Left cardiac atrium (tissue), 4 donors: ENCODE data around the gene TRIM31. TPM values are rescaled to one million over a fixed set of nuclear protein-coding genes. Genes with fewer than 3 reads are reported as not detected.

Experiments
- ATAC-seq, 2 donors: fragments of 200-7000 bp; cut with Tn5 transposase; one replicate each; pipeline ENCODE4 v1.9.1; 2020; ENCODE audit warnings: mild to moderate bottlenecking in 2 of 2, moderate library complexity in 2 of 2
- DNase-seq: peaks from one replicate; pipeline ENCODE4 v3.0.0-alpha.2; 2020
- intact Hi-C, 2 donors: fragments of 100-400 bp; cut with DNase I; formaldehyde crosslinking; loops; one replicate each; pipeline versions ENCODE4 v1.14.1 to v1.15.1; 2022 to 2023
- total RNA-seq, 2 donors: library from RNA; stranded (reverse); fragmentation: NEBNext Ultra II Directional; extraction: Animal tissue kit (Norgen Biotek cat#: 25700); gene quantifications; one replicate each; pipeline ENCODE4 v1.2.1, GENCODE V29; 2021
- donor health status: DM: no; HTN: yes; CAD: no.
- donor health status: DM: no; HTN: yes; CAD: no; lungs with severe emphysema.
- donor health status: DM: yes; HTN: yes; CAD: no.
- donor health status: Dilated cardiomyopathy.

Gene TRIM31
- total RNA-seq, 2 donors from 2014 or later, result not detected

GRCh38 chr6:30097902-30098768 is 14.8 kb downstream of the TRIM31 start:
- ATAC-seq (no peak), DNase-seq (no peak)
- intact Hi-C loops, result no loop called here

DNA sequence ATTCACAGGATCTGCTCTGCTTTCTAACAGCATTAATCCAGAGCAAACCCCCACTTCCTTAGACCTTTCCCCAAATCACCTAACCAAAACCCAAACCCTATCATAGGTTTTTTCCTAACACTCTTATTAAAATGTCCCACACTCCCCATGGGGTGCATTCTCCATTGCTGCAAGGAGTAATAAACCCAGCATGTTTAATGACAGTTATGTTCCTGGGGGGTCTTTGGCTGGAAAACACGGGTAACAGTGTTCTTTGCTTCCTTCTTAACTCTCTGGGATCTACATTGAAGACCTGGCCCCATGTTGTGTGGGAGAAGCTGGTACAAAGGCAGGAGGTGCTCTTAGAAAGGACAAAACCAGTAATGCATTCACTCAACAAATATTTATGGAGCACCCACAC is 16.1 kb downstream of the TRIM31 start:
- DNase-seq (no peak), ATAC-seq (no peak)
- intact Hi-C loops, result no loop called here

DNA sequence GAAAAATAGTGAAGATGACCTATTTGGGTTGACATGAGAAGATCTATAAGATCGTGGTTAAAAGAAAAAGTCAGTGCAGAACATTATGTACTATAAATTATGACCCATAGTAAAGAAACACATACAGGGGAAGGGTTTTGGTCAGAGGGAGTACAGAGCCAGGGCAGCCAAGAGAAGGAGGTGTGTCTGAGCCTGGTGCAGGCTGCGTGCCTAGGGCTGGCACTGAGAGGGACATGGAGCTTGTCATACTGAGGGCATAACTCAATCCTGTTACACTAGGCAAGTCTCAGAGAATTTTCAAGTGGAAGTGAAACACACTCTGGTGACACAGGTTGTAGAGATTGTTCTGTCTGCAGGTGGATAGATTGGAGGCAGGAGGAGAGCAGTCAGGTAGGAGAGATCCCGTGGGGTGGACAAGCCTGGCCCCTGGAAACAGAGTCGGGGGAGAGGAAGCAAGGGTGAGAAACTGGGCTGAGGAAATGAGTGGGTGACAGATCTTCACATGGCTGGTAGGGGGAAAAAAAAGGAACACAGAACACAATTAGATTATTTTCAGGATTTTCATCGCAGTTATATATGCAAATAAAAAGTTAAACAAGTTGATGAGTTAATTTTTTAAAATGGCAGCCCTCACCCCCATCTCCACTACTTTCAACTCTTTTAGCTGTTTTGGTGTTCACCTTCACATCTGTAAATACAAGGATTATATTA is 18.8 kb downstream of the TRIM31 start:
- intact Hi-C loops, result no loop called here
- no peak for ATAC-seq
- DNase-seq, result no peak

- no peak for DNase-seq
- no peak for ATAC-seq
- intact Hi-C loops, result no loop called here
Observed at GRCh38 chr6:30092852-30093543, 19.9 kb downstream of the TRIM31 start.

- DNase-seq (no peak), ATAC-seq (peak; percentile 65 to 87)
- intact Hi-C loops, result no loop called here
Observed at GRCh38 chr6:30091577-30092381, 21.1 kb downstream of the TRIM31 start.

GRCh38 chr6:30087876-30088275 is 25.0 kb downstream of the TRIM31 start:
- ATAC-seq (no peak), DNase-seq (no peak)

DNA sequence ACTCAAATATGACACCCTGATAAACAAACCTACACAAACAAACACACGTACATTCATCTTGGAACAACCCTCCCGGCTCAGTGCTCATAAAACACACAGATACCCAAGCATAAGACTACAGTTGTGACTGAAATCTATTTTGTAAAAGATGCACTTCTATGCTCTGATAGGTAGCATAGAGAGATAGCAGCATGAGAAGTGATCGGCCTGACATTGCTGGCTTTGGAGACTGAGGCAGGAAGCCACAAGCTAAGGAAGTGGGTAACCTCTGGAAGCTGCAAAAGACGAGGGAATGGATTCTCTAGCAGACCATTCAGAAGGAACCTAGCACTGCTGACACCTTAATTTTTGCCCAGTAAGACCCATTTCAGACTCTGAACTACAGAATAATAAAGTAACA is 35.7 kb downstream of the TRIM31 start:
- DNase-seq (no peak), ATAC-seq (no peak)
- intact Hi-C loops, result no loop called here

More at GRCh38 chr6:30087876-30088275, 25.0 kb downstream of the TRIM31 start:
- intact Hi-C loops, result no loop called here

DNA sequence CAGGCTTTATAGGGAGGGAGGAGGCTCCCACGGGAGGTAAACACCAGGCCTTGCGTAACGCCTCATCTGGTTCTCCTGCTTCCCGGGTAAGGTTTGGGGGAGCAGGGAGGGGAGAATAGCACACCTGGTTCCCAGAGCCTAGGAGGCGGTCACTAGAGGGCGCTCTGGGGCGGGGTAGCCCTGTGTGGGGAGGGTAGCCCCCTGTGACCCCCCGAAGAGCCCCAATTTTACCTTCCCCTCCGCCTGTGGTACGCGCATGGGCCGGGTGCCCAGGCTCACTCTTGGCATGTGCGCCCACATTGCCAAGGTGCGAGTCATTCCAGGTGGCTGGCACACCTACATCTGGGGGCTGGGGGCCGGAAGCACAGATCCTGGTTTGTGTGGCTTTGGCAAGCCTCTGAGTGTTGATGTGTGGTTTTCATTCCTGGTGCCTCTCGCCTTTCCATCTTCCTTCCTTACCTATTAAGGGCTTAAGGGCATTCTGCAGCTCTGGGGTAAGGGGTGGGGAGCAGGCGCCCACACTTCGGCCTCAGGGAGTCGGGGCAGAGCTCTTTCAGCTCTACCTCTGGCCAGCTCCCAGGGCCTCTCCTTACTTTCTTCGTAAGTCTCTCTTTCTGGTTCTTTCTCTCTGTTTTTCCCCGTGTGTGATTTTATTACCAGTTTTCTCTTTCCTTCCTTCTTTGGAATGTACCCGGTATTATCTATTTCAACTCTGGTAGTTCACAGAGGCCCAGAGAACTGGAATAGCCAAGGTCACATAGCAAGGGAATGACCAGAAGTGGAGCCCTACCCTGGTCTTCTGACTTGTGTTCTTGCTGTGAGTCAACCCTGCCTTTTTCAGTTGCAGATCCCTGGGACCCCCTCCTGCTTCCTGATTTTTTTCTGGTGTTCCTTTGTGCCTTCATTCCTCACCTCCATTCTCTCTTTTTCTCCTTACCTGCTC is 36.8 kb downstream of the TRIM31 start:
- intact Hi-C loops, result no loop called here
- peak; percentile 31 to 58 for ATAC-seq
- no peak for DNase-seq

DNA sequence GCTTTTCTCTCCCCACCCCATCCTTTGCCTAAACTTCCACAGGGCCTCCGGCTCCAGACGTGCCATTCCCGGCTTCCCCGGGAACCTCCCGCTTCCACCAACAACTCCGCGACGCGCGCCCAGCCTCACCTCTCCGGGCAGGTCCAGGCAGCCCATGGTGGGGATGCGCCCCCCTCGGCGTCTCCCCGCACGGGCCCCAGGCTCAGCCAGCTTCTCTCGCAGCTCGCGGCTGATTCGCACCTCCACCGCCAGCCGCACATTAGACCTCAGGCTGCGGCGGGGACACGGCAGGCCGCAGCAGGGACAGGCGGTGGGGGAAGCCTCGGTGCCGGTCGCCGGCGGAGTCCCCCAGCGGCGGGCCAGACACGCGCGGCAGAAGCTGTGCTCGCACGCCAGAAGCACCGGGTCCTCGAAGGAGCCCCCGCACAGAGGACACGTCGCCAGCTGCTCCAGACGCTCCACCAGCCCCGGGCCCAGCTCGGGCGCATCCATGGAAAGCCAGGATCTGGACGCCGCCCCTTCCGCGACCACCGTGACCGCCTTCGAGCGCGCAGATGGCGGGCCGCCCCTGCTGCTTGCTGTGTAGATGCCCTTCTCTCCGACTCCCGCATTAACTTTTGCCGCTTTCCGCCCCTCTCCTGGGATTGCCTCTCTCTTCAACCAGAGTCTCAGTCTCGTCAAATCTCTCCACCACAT is 37.6 kb downstream of the TRIM31 start, which contains the start of gene RNF39:
TSS of gene RNF39 (minus strand) at position 676 of the 696 bp plus-strand sequence. CDS start at position 492, 184 bp downstream.
- intact Hi-C loops, result no loop called here
- DNase-seq (no peak), ATAC-seq (peak in 1 of 2 donors; percentile 11)

GRCh38 chr6:30074331-30075093 is 38.4 kb downstream of the TRIM31 start:
- intact Hi-C loops, result no loop called here
- ATAC-seq (peak in 1 of 2 donors; percentile 17), DNase-seq (no peak)

- ATAC-seq (no peak), DNase-seq (no peak)
- intact Hi-C loops, result no loop called here
Observed at GRCh38 chr6:30073489-30074235, 39.2 kb downstream of the TRIM31 start.

- intact Hi-C loops, result no loop called here
- ATAC-seq, result no peak
- no peak for DNase-seq
Observed at GRCh38 chr6:30071858-30072257, 41.0 kb downstream of the TRIM31 start.

GRCh38 chr6:30071081-30071818 is 41.6 kb downstream of the TRIM31 start:
- DNase-seq, result peak; percentile 44
- intact Hi-C loops, result no loop called here
- ATAC-seq, result no peak

DNA sequence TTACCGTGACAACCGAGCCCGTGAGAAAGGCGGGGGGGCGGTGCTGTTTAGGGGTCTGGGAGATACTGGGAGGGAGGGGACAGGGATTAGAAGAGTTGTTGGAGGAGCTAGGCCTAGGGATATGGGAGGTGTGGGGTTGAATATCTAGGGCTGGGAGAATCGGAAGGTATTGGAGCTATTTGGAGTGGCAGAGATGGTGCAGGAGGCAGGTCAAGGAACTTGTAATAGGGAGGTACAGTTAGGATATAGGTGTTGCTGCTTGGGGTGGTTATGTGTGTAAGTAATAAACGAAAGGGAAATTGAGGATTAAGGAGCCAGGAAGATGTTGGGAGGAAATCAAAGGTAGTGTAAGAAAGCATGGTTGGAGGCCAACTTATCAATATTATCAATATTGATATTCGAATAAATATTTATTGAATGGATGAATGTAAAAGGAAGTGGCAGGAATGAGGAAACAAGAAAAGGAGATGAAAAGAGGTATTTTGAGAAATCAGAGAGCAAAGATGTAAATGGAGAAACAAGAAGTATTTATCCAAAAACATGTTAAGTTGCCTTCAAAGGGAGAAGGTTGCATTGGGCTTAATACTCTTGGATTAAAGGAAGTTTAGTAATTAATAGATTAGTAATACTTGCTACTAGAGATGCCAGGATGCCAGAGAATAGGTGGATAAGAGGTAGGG is 45.3 kb downstream of the TRIM31 start:
- DNase-seq, result peak; percentile 86
- intact Hi-C loops, result no loop called here
- no peak for ATAC-seq
